HPDE6-E6E7 (cell line): ENCODE data around the gene PPDPF.

Experiments used
- DNase-seq: peaks from one replicate; pipeline ENCODE4 v3.0.0; 2011; ENCODE audit warnings: missing footprints; ENCODE audit errors: extremely low spot score

Gene PPDPF

GRCh38 chr20:63538204-63539091 is 17.9 kb downstream of the PPDPF start:
- peak; percentile 95 for DNase-seq

- DNase-seq: no peak
These were observed 18.5 kb downstream of the PPDPF start for GRCh38 chr20:63539092-63539430.

- DNase-seq: no peak
These were observed 19.1 kb downstream of the PPDPF start for GRCh38 chr20:63539441-63540370.

- DNase-seq: no peak
These were observed 20.0 kb downstream of the PPDPF start for GRCh38 chr20:63540417-63541186.

- no peak for DNase-seq
These were observed 20.8 kb downstream of the PPDPF start for GRCh38 chr20:63541371-63541770.

GRCh38 chr20:63542031-63542559 is 21.5 kb downstream of the PPDPF start:
- no peak for DNase-seq

GRCh38 chr20:63542696-63543095 is 22.1 kb downstream of the PPDPF start:
- DNase-seq: no peak

- no peak for DNase-seq
These were observed 22.6 kb downstream of the PPDPF start for GRCh38 chr20:63543131-63543530.

GRCh38 chr20:63543733-63544132 is 23.2 kb downstream of the PPDPF start:
- no peak for DNase-seq

- no peak for DNase-seq
These were observed 23.8 kb downstream of the PPDPF start for GRCh38 chr20:63544241-63544957.

- DNase-seq: peak; percentile 98
These were observed 24.5 kb downstream of the PPDPF start for GRCh38 chr20:63544958-63545516.

- DNase-seq: no peak
These were observed 25.2 kb downstream of the PPDPF start for GRCh38 chr20:63545814-63546213.

GRCh38 chr20:63546256-63546955 is 25.8 kb downstream of the PPDPF start:
- DNase-seq: no peak

- no peak for DNase-seq
These were observed 26.6 kb downstream of the PPDPF start for GRCh38 chr20:63546956-63547724.

GRCh38 chr20:63547725-63548480 is 27.3 kb downstream of the PPDPF start, which contains the start of gene SRMS:
Gene SRMS (minus strand): TSS chr20:63547749. CDS start chr20:63547463, 286 bp downstream.
- no peak for DNase-seq

- DNase-seq: no peak
These were observed 28.0 kb downstream of the PPDPF start for GRCh38 chr20:63548542-63548941.

- DNase-seq: no peak
These were observed 28.5 kb downstream of the PPDPF start for GRCh38 chr20:63549019-63549418.

- no peak for DNase-seq
These were observed 29.2 kb downstream of the PPDPF start for GRCh38 chr20:63549679-63550282.
